CD14-positive monocyte (primary cell): ENCODE measurements around the gene CCR8. TPM values are rescaled to one million over a fixed set of nuclear protein-coding genes. Genes with fewer than 3 reads are reported as not detected.
A peak's percentile ranks its signal among the peaks of the same experiment; 100 is the strongest.

ENCODE experiments used
- DNase-seq, 3 donors: peaks; one replicate each; pipeline ENCODE4 v3.0.0-alpha.2; 2011 to 2022
- H2AFZ ChIP-seq: 2 replicates; pipeline ENCODE4 v1.6.0; 2012; ENCODE audit warnings: mild to moderate bottlenecking, low read depth, low read length, inconsistent platforms; ENCODE audit not compliant: insufficient read depth, poor library complexity, severe bottlenecking
- H3K27ac ChIP-seq, 2 donors: 1 replicate in 1 of 2; 2 replicates in 1 of 2; pipeline ENCODE4 v1.5.1; 2012 to 2013; ENCODE audit warnings: low read length in 2 of 2, control low read depth in 1 of 2, inconsistent platforms in 1 of 2, low read depth in 1 of 2, mild to moderate bottlenecking in 1 of 2
- H3K27me3 ChIP-seq, 2 donors: one replicate each; pipeline versions ENCODE4 v1.6.0 to v1.6.1; 2011 to 2013; ENCODE audit warnings: low read length in 2 of 2; ENCODE audit not compliant: control insufficient read depth in 2 of 2, insufficient read depth in 2 of 2
- H3K36me3 ChIP-seq, 2 donors: replicated peaks in 1 of 2; 1 replicate in 1 of 2; 2 replicates in 1 of 2; pipeline versions ENCODE4 v1.5.1 to v1.6.1; 2012 to 2013; ENCODE audit warnings: low read length in 2 of 2, control low read depth in 1 of 2, inconsistent platforms in 1 of 2, mild to moderate bottlenecking in 1 of 2; ENCODE audit not compliant: insufficient read depth in 2 of 2, control insufficient read depth in 1 of 2
- H3K4me1 ChIP-seq, 2 donors: 1 replicate in 1 of 2; 2 replicates in 1 of 2; pipeline versions ENCODE4 v1.5.1 to v1.6.1; 2012 to 2013; ENCODE audit warnings: low read length in 2 of 2, control low read depth in 1 of 2, inconsistent platforms in 1 of 2, mild to moderate bottlenecking in 1 of 2, moderate library complexity in 1 of 2; ENCODE audit not compliant: insufficient read depth in 2 of 2, control insufficient read depth in 1 of 2
- H3K4me2 ChIP-seq: replicated peaks from 2 replicates; pipeline ENCODE3; 2012; ENCODE audit warnings: low read length, moderate library complexity, mild to moderate bottlenecking; ENCODE audit not compliant: poor library complexity, severe bottlenecking; ENCODE audit errors: extremely low read depth
- H3K4me3 ChIP-seq, 3 experiments: fragments of 200-600 bp in 1 of 3; sonication (generic) in 1 of 3; replicated peaks in 1 of 3; 1 replicate in 2 of 3; 2 replicates in 1 of 3; pipeline ENCODE4 v1.5.1; 2011 to 2013; ENCODE audit warnings: low read length in 3 of 3, mild to moderate bottlenecking in 3 of 3, control low read depth in 2 of 3, low read depth in 2 of 3, inconsistent platforms in 1 of 3, moderate library complexity in 1 of 3
- H3K79me2 ChIP-seq: 2 replicates; pipeline ENCODE4 v1.6.0; 2012; ENCODE audit warnings: mild to moderate bottlenecking, control low read depth, inconsistent platforms, low read length, moderate library complexity; ENCODE audit not compliant: insufficient read depth
- H3K9ac ChIP-seq: 2 replicates; pipeline ENCODE4 v1.6.0; 2017; ENCODE audit warnings: low read length, mild to moderate bottlenecking; ENCODE audit not compliant: insufficient read depth, poor library complexity, severe bottlenecking
- H3K9me3 ChIP-seq, 2 donors: replicated peaks in 1 of 2; 1 replicate in 1 of 2; 2 replicates in 1 of 2; pipeline versions ENCODE4 v1.5.1 to v1.6.1; 2012 to 2013; ENCODE audit warnings: low read length in 2 of 2, control low read depth in 1 of 2; ENCODE audit not compliant: control insufficient read depth in 1 of 2, insufficient read depth in 1 of 2
- H4K20me1 ChIP-seq: 2 replicates; pipeline ENCODE4 v1.6.0; 2012; ENCODE audit warnings: mild to moderate bottlenecking, low read length, control low read depth, moderate library complexity; ENCODE audit not compliant: insufficient read depth
- H3K27ac Mint-ChIP-seq, 7 donors: one replicate each; pipeline ENCODE4 v1.8.0; 2020; ENCODE audit warnings: mild to moderate bottlenecking in 7 of 7, mixed read lengths in 7 of 7, moderate library complexity in 6 of 7, inconsistent platforms in 2 of 7
- H3K27me3 Mint-ChIP-seq, 3 donors: one replicate each; pipeline ENCODE4 v1.8.0; 2021 to 2022; ENCODE audit warnings: low read depth in 3 of 3, mild to moderate bottlenecking in 3 of 3, mixed read lengths in 3 of 3, moderate library complexity in 3 of 3, inconsistent platforms in 1 of 3
- H3K36me3 Mint-ChIP-seq, 2 donors: one replicate each; pipeline ENCODE4 v1.8.0; 2020; ENCODE audit warnings: mixed read lengths in 2 of 2, inconsistent platforms in 1 of 2, mild to moderate bottlenecking in 1 of 2
- H3K4me1 Mint-ChIP-seq: one replicate; pipeline ENCODE4 v1.8.0; 2020; ENCODE audit warnings: mild to moderate bottlenecking, mixed read lengths
- H3K4me3 Mint-ChIP-seq, 2 donors: one replicate each; pipeline ENCODE4 v1.8.0; 2020; ENCODE audit warnings: mild to moderate bottlenecking in 2 of 2, mixed read lengths in 2 of 2, moderate library complexity in 1 of 2
- H3K9me3 Mint-ChIP-seq, 7 donors: one replicate each; pipeline ENCODE4 v1.8.0; 2020 to 2022; ENCODE audit warnings: mixed read lengths in 7 of 7, mild to moderate bottlenecking in 6 of 7, moderate library complexity in 6 of 7, inconsistent platforms in 2 of 7
- CTCF ChIP-seq: fragments of 200-600 bp; IDR thresholded peaks from one replicate; pipeline ENCODE4 v1.8.0; 2022; ENCODE audit warnings: antibody characterized with exemption, mild to moderate bottlenecking
- WGBS: methylation state at CpG from one replicate; pipeline ENCODE4 v1.1.5; 2013; ENCODE audit warnings: missing lambda C conversion rate; ENCODE audit not compliant: insufficient coverage; 5-methylcytosine and 5-hydroxymethylcytosine counted together
- intact Hi-C, 2 donors: fragments of 100-400 bp; cut with micrococcal nuclease; formaldehyde crosslinking; loops; one replicate each; pipeline versions ENCODE4 v1.15.0 to v1.15.1; 2023
- polyA plus RNA-seq, 3 donors: library from polyadenylated mRNA; depleted of rRNA in 1 of 3; unstranded in 2 of 3; stranded (reverse) in 1 of 3; fragments of 300-500 nt in 2 of 3; fragments of >200 nt in 1 of 3; fragmentation: Illumina TruSeq in 2 of 3; gene quantifications; 1 replicate in 2 of 3; 2 replicates in 1 of 3; pipeline ENCODE4 v1.2.3, GENCODE V29; 2012 to 2021

CCR8 gene
- polyA plus RNA-seq, 3 donors, result not detected

- no peak overlapping the region for H3K4me3 Mint-ChIP-seq
- Histone ChIP-seq H3K4me2 (no peak overlapping the region), H3K9ac (no peak overlapping the region), H3K4me3 (no peak overlapping the region), H4K20me1 (no peaks in the 10 kb centered on the region), H3K4me1 (peaks cover 21 to 23% of the 10 kb centered on the region in 2 donors), H3K27me3 (no peaks in the 10 kb centered on the region), H3K9me3 (no peaks in the 10 kb centered on the region), H2AFZ (no peak overlapping the region), H3K27ac (no peak overlapping the region), H3K79me2 (no peaks in the 10 kb centered on the region), H3K36me3 (no peaks in the 10 kb centered on the region)
- H3K27me3 Mint-ChIP-seq, result peaks cover 0 to 1% (median 1%) of the 10 kb centered on the region in 3 donors
- peak; percentile 94 for TF ChIP-seq CTCF
- peaks cover 28% of the 10 kb centered on the region for H3K4me1 Mint-ChIP-seq
- H3K36me3 Mint-ChIP-seq, result no peaks in the 10 kb centered on the region
- intact Hi-C loops, result loop anchor here (1.0 to 10.0 kb wide), 4 partner anchors 99 to 188 kb away; partner anchors contain the start of genes GORASP1 (in 1 of the 2) and TTC21A (in 1 of the 2)
- DNase-seq, result peak; percentile 69 to 80 (median 76)
- WGBS, result 0% methylated on average over 2 of the region's 3 CpGs
- H3K27ac Mint-ChIP-seq, result peak overlapping the region in 3 of 7 donors; percentile 26 to 80 (median 38)
- peaks cover 0 to 2% (median 0%) of the 10 kb centered on the region in 7 donors for H3K9me3 Mint-ChIP-seq
Observed at GRCh38 chr3:39288300-39288808, 41.2 kb upstream of the CCR8 start.

- Histone ChIP-seq H3K36me3 (no peaks in the 10 kb centered on the region), H2AFZ (no peak overlapping the region), H3K79me2 (no peaks in the 10 kb centered on the region), H3K4me2 (no peak overlapping the region), H3K27me3 (no peaks in the 10 kb centered on the region), H3K27ac (no peak overlapping the region), H3K4me1 (peaks cover 18 to 20% of the 10 kb centered on the region in 2 donors), H3K9me3 (no peaks in the 10 kb centered on the region), H4K20me1 (no peaks in the 10 kb centered on the region), H3K4me3 (no peak overlapping the region), H3K9ac (no peak overlapping the region)
- WGBS, result 88% methylated on average over 4 of the region's 4 CpGs
- Mint-ChIP-seq H3K4me3 (no peak overlapping the region), H3K27me3 (peaks cover 0 to 1% (median 1%) of the 10 kb centered on the region in 3 donors), H3K27ac (no peak overlapping the region), H3K4me1 (peaks cover 26% of the 10 kb centered on the region), H3K9me3 (peaks cover 0 to 2% (median 0%) of the 10 kb centered on the region in 7 donors), H3K36me3 (no peaks in the 10 kb centered on the region)
- TF ChIP-seq CTCF, result no peak
- DNase-seq, result no peak
- intact Hi-C loops, result loop anchor here (2.0 to 10.0 kb wide), 3 partner anchors 100 to 188 kb away; partner anchors contain the start of genes GORASP1 (in 1 of the 2) and TTC21A (in 1 of the 2)
Observed at GRCh38 chr3:39289107-39289506, 40.4 kb upstream of the CCR8 start.
